Measurements from ENCODE around the gene DNAJC24.
A peak's percentile ranks its signal among the peaks of the same experiment; 100 is the strongest.
"Not testable (repeated sequence)": the region's sequence is repeated elsewhere in the genome, so short reads cannot be mapped to it uniquely, and the experiment has no call there.

DNAJC24 gene, protein sequence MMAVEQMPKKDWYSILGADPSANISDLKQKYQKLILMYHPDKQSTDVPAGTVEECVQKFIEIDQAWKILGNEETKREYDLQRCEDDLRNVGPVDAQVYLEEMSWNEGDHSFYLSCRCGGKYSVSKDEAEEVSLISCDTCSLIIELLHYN

DNA sequence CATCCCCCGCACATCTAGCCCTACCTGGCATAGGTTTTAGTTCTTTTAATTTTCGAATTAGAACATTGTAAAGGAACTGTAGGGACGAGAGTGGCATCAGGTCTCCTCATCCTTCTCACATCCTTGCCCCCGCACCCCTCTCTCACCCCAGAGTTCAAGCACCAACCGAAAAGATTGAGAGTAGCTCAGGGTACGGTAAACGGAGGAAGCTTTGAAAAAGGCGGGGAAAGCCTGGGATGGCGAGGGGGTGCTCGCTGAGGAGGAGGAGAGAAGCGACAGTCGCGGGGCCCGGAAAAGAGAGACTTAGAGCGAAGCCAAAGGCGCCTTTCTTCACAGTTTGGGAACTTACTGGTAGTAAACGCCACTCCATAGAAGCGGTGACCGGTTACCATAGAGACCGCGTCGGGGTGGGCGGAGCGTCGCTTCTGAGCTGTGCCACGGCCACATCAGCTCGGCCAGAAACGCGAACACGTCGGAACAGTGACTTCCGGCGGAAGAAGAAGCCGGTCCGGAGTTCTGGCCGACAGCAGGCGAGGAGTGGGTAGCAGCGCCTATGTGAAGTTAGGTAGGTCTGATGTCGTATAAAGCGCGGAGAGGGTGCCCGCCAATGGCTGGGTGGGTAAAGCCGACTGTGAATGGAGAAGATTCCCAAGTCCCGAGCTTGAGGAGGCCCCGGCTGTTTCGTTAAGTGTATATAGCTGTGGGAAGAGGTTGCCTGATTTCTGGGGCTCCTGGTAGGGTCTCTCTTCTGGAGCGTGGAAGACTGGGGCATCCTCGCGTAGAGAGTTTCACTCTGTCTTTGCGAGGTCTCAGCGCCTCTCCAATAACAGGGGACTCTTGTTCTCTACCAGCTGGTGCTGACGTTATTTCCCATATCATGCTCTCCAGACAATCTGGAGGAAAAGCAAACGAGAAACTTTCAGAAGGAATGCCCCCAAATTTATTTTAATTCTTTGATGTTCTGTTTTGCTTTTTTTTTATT lies at the start of gene DNAJC24, which contains the start of gene DCDC1:
TSS of gene DNAJC24 (plus strand) at position 513 of the 982 bp plus-strand sequence. CDS start 889 bp downstream, outside the sequence.
TSS of gene DCDC1 (minus strand) at position 392 of the 982 bp plus-strand sequence. CDS start 41,459 bp downstream, outside the sequence.
- Histone ChIP-seq H3K36me3 (ENCODE audit: control insufficient read depth, insufficient read depth, low read length) (no peaks in the 10 kb centered on the region), H3K27me3 (ENCODE audit: control insufficient read depth, insufficient read depth, low read length) (no peaks in the 10 kb centered on the region)

DNA sequence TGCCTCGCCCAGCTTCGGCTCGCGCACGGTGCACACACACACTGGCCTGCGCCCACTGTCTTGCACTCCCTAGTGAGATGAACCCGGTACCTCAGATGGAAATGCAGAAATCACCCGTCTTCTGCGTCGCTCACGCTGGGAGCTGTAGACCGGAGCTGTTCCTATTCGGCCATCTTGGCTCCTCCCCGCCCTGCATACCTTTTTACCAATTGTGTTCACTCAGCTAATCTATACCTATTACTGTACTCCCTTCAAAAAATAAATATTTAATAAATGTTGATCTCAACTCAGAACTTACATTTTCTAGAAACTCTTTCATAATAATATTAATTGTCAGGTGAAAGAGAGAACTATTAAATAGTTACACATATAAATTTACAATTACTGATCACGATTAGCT lies 48.2 kb upstream of the DNAJC24 start:
- not testable (repeated sequence) for H3K4me1 ChIP-seq (ENCODE audit: control insufficient read depth, insufficient read depth, low read length); H3K9me3 ChIP-seq (ENCODE audit: control insufficient read depth, insufficient read depth, low read length)

More for the DNA sequence above, at the start of gene DNAJC24, which contains the start of gene DCDC1:
- Histone ChIP-seq H3K4me1 (ENCODE audit: control insufficient read depth, insufficient read depth, low read length) (no peaks in the 10 kb centered on the region), H3K9ac (ENCODE audit: low read depth, low read length) (peak within 1 kb of the TSS; percentile 89), H3K4me3 (ENCODE audit: low read depth, low read length) (peak within 1 kb of the TSS; percentile 98), H3K9me3 (ENCODE audit: control insufficient read depth, insufficient read depth, low read length) (no peaks in the 10 kb centered on the region)

DNA sequence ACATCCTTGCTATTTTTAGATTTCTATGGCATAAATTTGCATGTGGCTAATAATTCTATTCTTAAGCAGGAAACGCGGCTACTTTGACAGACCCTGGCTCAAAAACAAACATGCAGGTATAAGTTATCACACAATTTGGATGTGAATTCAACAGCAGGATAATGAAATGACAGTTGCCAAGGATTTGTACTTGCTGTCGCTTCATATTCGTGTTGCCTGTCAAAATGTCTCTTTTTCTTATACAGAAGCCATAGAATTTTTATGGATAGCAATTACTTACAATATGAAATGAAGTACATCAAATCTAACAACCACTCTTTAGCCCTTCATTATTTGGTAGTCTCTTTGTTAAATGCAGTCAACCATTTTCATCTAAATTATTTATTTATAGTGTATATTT lies 46.5 kb upstream of the DNAJC24 start:
- no peaks in the 10 kb centered on the region for H3K9me3 ChIP-seq (ENCODE audit: control insufficient read depth, insufficient read depth, low read length)
- H3K36me3 ChIP-seq (ENCODE audit: control insufficient read depth, insufficient read depth, low read length): no peaks in the 10 kb centered on the region
- H3K9ac ChIP-seq (ENCODE audit: low read depth, low read length): no peak overlapping the region
- no peaks in the 10 kb centered on the region for H3K4me1 ChIP-seq (ENCODE audit: control insufficient read depth, insufficient read depth, low read length)
- H3K4me3 ChIP-seq (ENCODE audit: low read depth, low read length): no peak overlapping the region
- H3K27me3 ChIP-seq (ENCODE audit: control insufficient read depth, insufficient read depth, low read length): no peaks in the 10 kb centered on the region

More for the DNA sequence above, 48.2 kb upstream of the DNAJC24 start:
- not testable (repeated sequence) for H3K27me3 ChIP-seq (ENCODE audit: control insufficient read depth, insufficient read depth, low read length); H3K9ac ChIP-seq (ENCODE audit: low read depth, low read length); H3K36me3 ChIP-seq (ENCODE audit: control insufficient read depth, insufficient read depth, low read length)
- H3K4me3 ChIP-seq (ENCODE audit: low read depth, low read length): peak overlapping the region; percentile 8

DNA sequence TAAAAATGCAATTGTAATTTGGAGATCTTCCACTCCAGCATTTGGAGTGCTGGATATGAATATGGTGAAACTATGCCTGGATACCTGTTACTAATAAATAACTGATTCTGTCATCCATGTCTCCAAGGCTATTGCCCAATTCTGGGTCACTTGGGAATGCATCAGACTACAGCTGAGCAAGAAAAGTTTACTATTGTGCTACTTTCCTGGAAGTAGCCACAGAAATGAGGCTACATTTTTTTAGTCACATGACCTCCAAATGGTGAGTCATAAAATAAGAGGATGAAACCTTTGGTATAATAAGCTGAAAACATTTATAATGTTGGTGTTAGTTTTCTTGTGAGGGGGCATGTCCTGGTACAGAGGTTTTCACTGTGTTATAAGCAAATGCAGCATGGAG lies 44.5 kb upstream of the DNAJC24 start:
- no peaks in the 10 kb centered on the region for H3K27me3 ChIP-seq (ENCODE audit: control insufficient read depth, insufficient read depth, low read length)
- no peaks in the 10 kb centered on the region for H3K36me3 ChIP-seq (ENCODE audit: control insufficient read depth, insufficient read depth, low read length)
- no peak overlapping the region for H3K4me3 ChIP-seq (ENCODE audit: low read depth, low read length)
- H3K4me1 ChIP-seq (ENCODE audit: control insufficient read depth, insufficient read depth, low read length): no peaks in the 10 kb centered on the region
- H3K9me3 ChIP-seq (ENCODE audit: control insufficient read depth, insufficient read depth, low read length): no peaks in the 10 kb centered on the region
- no peak overlapping the region for H3K9ac ChIP-seq (ENCODE audit: low read depth, low read length)

DNA sequence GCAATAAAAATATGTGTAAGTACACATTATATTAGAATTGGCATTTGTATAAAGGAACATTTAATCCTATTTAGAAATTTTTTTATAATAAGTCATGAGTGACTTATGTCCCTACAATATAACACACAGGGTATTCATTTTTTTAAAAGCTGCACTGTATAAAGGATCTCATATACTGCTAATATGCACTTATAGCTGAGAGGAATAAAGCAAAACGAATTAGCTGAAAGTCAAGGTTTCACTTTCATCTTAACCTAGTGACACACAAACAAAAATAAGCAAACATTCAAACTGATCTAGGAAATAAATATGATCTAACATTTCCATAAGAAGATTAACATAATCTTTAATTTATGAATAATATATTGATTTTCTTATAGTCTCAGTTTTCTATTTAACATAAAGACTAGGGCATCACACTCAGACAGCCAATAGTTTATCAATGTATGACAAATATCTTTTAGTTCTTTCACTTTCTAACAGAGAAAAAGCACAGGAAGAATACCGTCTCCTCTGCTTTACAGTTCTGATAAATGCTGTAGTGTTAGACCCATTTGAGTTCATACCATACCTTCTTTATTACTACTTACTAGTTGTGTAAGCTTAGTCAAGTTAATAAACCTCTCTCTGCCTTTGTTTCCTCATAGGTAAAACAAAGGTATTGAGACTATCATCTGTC lies 43.1 kb upstream of the DNAJC24 start:
- Histone ChIP-seq H3K36me3 (ENCODE audit: control insufficient read depth, insufficient read depth, low read length) (no peaks in the 10 kb centered on the region), H3K9me3 (ENCODE audit: control insufficient read depth, insufficient read depth, low read length) (no peaks in the 10 kb centered on the region), H3K27me3 (ENCODE audit: control insufficient read depth, insufficient read depth, low read length) (no peaks in the 10 kb centered on the region), H3K9ac (ENCODE audit: low read depth, low read length) (no peak overlapping the region), H3K4me3 (ENCODE audit: low read depth, low read length) (no peak overlapping the region), H3K4me1 (ENCODE audit: control insufficient read depth, insufficient read depth, low read length) (no peaks in the 10 kb centered on the region)

DNA sequence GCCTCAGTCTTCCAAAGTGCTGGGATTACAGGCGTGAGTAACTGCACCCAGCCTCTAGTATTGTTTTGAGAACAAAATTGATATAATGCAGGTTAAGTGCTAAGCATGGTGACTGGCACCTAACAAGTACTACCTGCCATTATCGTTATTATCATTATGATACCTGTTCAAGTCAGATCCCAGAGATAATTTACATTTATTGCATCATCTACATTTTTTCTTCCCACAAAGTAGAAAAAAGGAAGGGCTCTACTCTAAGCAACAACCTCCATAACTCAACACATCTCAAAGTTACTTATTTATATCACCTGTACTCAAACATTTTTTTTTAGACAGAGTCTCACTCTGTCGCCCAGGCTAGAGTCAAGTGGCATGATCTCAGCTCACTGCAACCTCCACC lies 42.2 kb upstream of the DNAJC24 start:
- H3K9me3 ChIP-seq (ENCODE audit: control insufficient read depth, insufficient read depth, low read length): no peaks in the 10 kb centered on the region
- H3K9ac ChIP-seq (ENCODE audit: low read depth, low read length): no peak overlapping the region
- H3K4me3 ChIP-seq (ENCODE audit: low read depth, low read length): no peak overlapping the region
- H3K27me3 ChIP-seq (ENCODE audit: control insufficient read depth, insufficient read depth, low read length): no peaks in the 10 kb centered on the region
- no peaks in the 10 kb centered on the region for H3K36me3 ChIP-seq (ENCODE audit: control insufficient read depth, insufficient read depth, low read length)
- no peaks in the 10 kb centered on the region for H3K4me1 ChIP-seq (ENCODE audit: control insufficient read depth, insufficient read depth, low read length)

DNA sequence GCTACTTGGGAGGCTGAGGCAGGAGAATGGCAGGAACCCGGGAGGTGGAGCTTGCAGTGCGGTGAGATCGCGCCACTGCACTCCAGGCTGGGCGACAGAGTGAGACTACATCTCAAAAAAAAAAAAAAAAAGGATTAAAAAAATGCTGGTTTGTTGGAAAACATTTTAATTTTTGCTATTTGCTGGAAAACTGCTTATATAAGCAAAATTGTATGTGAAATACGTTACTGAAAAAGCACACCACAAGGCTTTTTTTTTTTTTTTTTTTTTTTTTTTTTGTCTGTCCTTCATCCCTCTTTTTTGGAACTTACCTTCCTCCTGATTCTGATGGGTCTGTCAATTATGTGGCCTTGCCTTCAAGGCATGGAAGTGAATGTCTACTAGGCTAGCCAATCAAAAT lies 41.0 kb upstream of the DNAJC24 start:
- no peak overlapping the region for H3K4me3 ChIP-seq (ENCODE audit: low read depth, low read length)
- no peaks in the 10 kb centered on the region for H3K36me3 ChIP-seq (ENCODE audit: control insufficient read depth, insufficient read depth, low read length)
- H3K9ac ChIP-seq (ENCODE audit: low read depth, low read length): no peak overlapping the region
- no peaks in the 10 kb centered on the region for H3K4me1 ChIP-seq (ENCODE audit: control insufficient read depth, insufficient read depth, low read length)
- H3K27me3 ChIP-seq (ENCODE audit: control insufficient read depth, insufficient read depth, low read length): no peaks in the 10 kb centered on the region
- H3K9me3 ChIP-seq (ENCODE audit: control insufficient read depth, insufficient read depth, low read length): no peaks in the 10 kb centered on the region

DNA sequence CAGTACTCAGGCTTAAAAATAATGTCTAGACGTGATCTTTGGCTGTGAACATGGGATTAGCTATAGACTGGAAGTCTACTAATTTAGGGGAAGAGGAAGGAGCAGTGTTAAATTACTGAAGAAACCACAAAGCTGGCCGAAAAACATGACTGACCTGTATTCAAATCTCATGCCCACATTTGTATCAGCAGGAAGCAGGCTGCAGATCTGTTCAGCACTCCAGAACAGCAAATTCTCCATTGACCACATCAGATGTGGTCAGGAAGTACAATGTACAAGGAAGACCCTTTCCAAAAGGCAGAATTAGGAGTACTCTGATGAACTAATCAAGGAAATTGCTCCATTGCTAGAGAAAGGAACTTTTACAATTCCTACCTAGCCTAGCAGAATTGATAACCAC lies 31.9 kb upstream of the DNAJC24 start:
- Histone ChIP-seq H3K9me3 (ENCODE audit: control insufficient read depth, insufficient read depth, low read length) (peaks cover 7% of the 10 kb centered on the region), H3K9ac (ENCODE audit: low read depth, low read length) (no peak overlapping the region), H3K36me3 (ENCODE audit: control insufficient read depth, insufficient read depth, low read length) (no peaks in the 10 kb centered on the region), H3K27me3 (ENCODE audit: control insufficient read depth, insufficient read depth, low read length) (no peaks in the 10 kb centered on the region), H3K4me1 (ENCODE audit: control insufficient read depth, insufficient read depth, low read length) (no peaks in the 10 kb centered on the region), H3K4me3 (ENCODE audit: low read depth, low read length) (no peak overlapping the region)

DNA sequence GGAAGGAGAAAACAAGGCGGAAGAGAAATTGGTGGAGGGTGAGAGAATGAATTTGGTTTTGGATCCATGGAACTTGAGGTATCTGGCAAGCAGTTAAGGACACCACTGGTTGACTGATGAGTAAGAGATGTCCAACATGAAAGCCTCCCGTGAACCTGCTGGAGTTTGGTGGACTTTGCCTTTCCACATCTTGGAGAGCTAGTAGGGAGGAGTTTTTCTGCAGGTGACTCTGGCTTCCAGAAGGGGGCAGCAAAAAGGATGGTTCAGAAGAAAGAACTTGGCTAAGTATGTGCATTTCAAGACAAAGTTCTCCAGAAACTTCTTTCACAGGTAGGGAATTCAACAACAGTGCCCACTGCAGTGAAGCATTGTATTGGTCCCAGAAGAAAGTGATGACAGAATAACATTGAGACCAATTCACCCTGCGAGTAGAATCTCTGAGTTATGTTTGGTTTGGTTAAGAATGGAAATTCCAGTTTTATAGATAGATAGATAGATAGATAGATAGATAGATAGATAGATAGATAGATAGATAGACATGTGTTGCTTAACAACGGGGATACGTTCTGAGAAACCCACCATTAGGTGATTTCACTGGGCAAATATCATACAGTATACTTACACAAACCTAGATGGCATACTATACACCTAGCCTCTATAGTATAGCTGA lies 28.6 kb upstream of the DNAJC24 start:
- no peaks in the 10 kb centered on the region for H3K4me1 ChIP-seq (ENCODE audit: control insufficient read depth, insufficient read depth, low read length)
- H3K9ac ChIP-seq (ENCODE audit: low read depth, low read length): no peak overlapping the region
- no peaks in the 10 kb centered on the region for H3K9me3 ChIP-seq (ENCODE audit: control insufficient read depth, insufficient read depth, low read length)
- H3K27me3 ChIP-seq (ENCODE audit: control insufficient read depth, insufficient read depth, low read length): no peaks in the 10 kb centered on the region
- H3K36me3 ChIP-seq (ENCODE audit: control insufficient read depth, insufficient read depth, low read length): no peaks in the 10 kb centered on the region
- H3K4me3 ChIP-seq (ENCODE audit: low read depth, low read length): no peak overlapping the region

DNA sequence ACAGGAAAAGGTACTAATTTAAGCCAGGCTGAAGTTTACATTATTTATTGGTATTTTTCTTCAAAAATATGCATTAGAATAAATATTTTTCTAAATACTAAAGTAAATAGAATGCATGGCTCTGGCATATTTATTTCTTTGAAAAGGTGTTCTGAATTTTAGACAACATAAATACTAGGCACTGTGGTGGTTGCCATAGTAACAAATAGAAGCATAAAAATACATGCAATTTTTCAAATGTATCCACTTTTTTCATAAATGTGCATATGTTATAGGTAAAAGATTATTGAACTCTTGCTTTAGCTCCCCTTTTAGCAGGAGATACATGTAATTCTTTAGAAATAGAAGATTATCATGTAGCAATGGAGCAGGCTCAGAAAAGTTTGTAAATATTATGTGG lies 18.5 kb upstream of the DNAJC24 start:
- no peak overlapping the region for H3K9ac ChIP-seq (ENCODE audit: low read depth, low read length)

DNA sequence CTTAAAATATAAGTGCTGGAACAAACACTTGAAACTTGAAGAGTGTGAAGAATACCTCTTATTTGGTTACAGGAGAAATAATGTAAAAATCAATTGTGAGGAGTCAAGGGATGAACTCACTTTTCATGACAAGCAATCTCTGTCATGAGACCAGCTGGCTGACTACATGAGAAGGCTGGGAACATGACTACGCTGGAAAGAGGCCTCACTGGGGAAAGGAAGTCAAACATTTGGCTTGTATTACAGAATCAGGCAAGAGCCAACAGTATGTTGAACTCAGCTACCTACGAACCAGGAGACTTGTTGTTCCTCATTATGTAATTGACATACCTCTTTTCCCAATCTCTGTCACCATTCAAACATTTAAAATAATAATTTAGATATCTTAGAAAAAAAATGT lies 14.5 kb upstream of the DNAJC24 start:
- Histone ChIP-seq H3K4me3 (ENCODE audit: low read depth, low read length) (no peak overlapping the region), H3K4me1 (ENCODE audit: control insufficient read depth, insufficient read depth, low read length) (no peaks in the 10 kb centered on the region), H3K36me3 (ENCODE audit: control insufficient read depth, insufficient read depth, low read length) (no peaks in the 10 kb centered on the region), H3K9ac (ENCODE audit: low read depth, low read length) (no peak overlapping the region), H3K9me3 (ENCODE audit: control insufficient read depth, insufficient read depth, low read length) (no peaks in the 10 kb centered on the region), H3K27me3 (ENCODE audit: control insufficient read depth, insufficient read depth, low read length) (no peaks in the 10 kb centered on the region)

More for the DNA sequence above, 18.5 kb upstream of the DNAJC24 start:
- no peaks in the 10 kb centered on the region for H3K36me3 ChIP-seq (ENCODE audit: control insufficient read depth, insufficient read depth, low read length)
- no peaks in the 10 kb centered on the region for H3K4me1 ChIP-seq (ENCODE audit: control insufficient read depth, insufficient read depth, low read length)
- no peaks in the 10 kb centered on the region for H3K9me3 ChIP-seq (ENCODE audit: control insufficient read depth, insufficient read depth, low read length)
- H3K27me3 ChIP-seq (ENCODE audit: control insufficient read depth, insufficient read depth, low read length): no peaks in the 10 kb centered on the region
- no peak overlapping the region for H3K4me3 ChIP-seq (ENCODE audit: low read depth, low read length)

Measured in iPS-15b (cell line).